ENCODE results near the gene CBLN3.

GRCh38 chr14:24463884-24464785 is 34.7 kb upstream of the CBLN3 start:
- TF ChIP-seq POLR2A (IDR thresholded peaks at IDR 0.05; ENCODE audit: low read depth, low read length) (no peak), POLR2AphosphoS5 (IDR thresholded peaks at IDR 0.05; ENCODE audit: low read depth, low read length) (no peak), TAF1 (IDR thresholded peaks at IDR 0.05; ENCODE audit: borderline replicate concordance, low read depth, low read length) (no peak)
